Measurements from ENCODE around the gene CYTL1. TPM values are rescaled to one million over a fixed set of nuclear protein-coding genes. Genes with fewer than 3 reads are reported as not detected.

Gene CYTL1
- polyA plus RNA-seq, 2 of the 4 experiments (the other 2 are of a cell fraction) = not detected

- DNase-seq (ENCODE audit: low read depth in 1 of 2, low spot score in 1 of 2) (no peak), FAIRE-seq (no peak), ATAC-seq (no peak)
- TF ChIP-seq HOXA7 (CRISPR knock-in tag; IDR thresholded peaks at IDR 0.05) (no peak), HES2 (IDR thresholded peaks at IDR 0.05) (no peak), CHD4 (IDR thresholded peaks at IDR 0.05; ENCODE audit: borderline replicate concordance) (no peak), CHD2 (IDR thresholded peaks at IDR 0.05; ENCODE audit: low read length, partially characterized antibody) (no peak), HMGXB4 (CRISPR knock-in tag; IDR thresholded peaks at IDR 0.05; ENCODE audit: borderline replicate concordance) (no peak), KDM1A (IDR thresholded peaks at IDR 0.05; ENCODE audit: low read depth) (no peak), EP300 (IDR thresholded peaks at IDR 0.05) (no peak), RFX5 (IDR thresholded peaks at IDR 0.05) (no peak), SREBF2 (IDR thresholded peaks at IDR 0.05) (no peak), TFCP2L1 (CRISPR knock-in tag; IDR thresholded peaks at IDR 0.05) (no peak), RARB (CRISPR knock-in tag; IDR thresholded peaks at IDR 0.05) (no peak), RAD21 (conservative IDR thresholded peaks at IDR 0.05 in 1 of 2, IDR thresholded peaks at IDR 0.05 in 1 of 2) (no peak), E2F6 (IDR thresholded peaks at IDR 0.05; ENCODE audit: borderline replicate concordance, low read depth) (no peak), MAX (IDR thresholded peaks at IDR 0.05) (no peak), MYC (IDR thresholded peaks at IDR 0.05; ENCODE audit: borderline replicate concordance, low read length) (no peak), ELK1 (IDR thresholded peaks at IDR 0.05; ENCODE audit: low read depth, low read length) (no peak), ZC3H11A (IDR thresholded peaks at IDR 0.05) (no peak), PHF8 (IDR thresholded peaks at IDR 0.05; ENCODE audit: borderline replicate concordance, low read depth) (no peak)
- POLR2A ChIA-PET = no interaction called here
- H3K4me3 ChIP-seq = no peak overlapping the region
- H3K4me1 ChIP-seq = no peaks in the 10 kb centered on the region
- WGBS (ENCODE audit: missing lambda C conversion rate) = 88% methylated on average over 6 of the region's 12 CpGs
- CTCF ChIA-PET = interaction anchor here (1.2 kb wide), 1 partner anchor 841 kb away, joined by 3 read pairs; no protein-coding TSS in a partner anchor
- no peaks in the 10 kb centered on the region for H3K9me3 ChIP-seq
- no peak overlapping the region for H3K27ac ChIP-seq
- no peak overlapping the region for H3K4me2 ChIP-seq
These were observed 538 bp upstream of the CYTL1 start for GRCh38 chr4:5019796-5020195.

DNA sequence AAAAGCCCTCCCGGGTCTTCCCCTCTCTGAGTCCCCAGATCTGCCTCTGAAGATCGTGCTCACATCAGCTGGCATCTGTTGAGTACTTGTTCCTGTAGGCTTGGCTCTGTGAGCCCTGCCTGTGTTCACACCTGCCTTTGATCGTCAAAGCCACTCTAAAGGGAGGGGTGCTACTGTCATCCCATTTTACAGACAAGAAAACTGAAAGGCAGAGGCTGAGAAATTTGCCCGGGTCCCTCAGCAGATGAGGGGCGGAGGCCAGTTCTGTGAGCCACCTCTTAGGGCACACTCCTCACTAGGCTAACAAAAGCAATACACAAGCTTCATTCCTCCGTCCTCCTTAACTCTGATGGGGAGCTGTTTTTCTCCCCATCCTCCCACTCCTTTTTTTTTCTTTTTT is 655 bp downstream of the CYTL1 start:
- no peak for TF ChIP-seq CBX2 (IDR thresholded peaks at IDR 0.05; ENCODE audit: borderline replicate concordance, low read depth)
- no peak for TF ChIP-seq RAD21 (conservative IDR thresholded peaks at IDR 0.05 in 1 of 2, IDR thresholded peaks at IDR 0.05 in 1 of 2)
- Histone ChIP-seq H3K27ac (no peak overlapping the region), H3K4me1 (no peaks in the 10 kb centered on the region), H3K4me2 (no peak overlapping the region), H3K4me3 (no peak overlapping the region), H3K9me3 (no peaks in the 10 kb centered on the region)
- ATAC-seq (no peak), DNase-seq (ENCODE audit: low read depth in 1 of 2, low spot score in 1 of 2) (no peak), FAIRE-seq (no peak)
- ChIA-PET POLR2A (no interaction called here), CTCF (interaction anchor here (0.7 to 1.5 kb wide), 3 partner anchors 9 to 84 kb away, joined by 3 to 5 read pairs (median 5); no protein-coding TSS in a partner anchor)
- WGBS (ENCODE audit: missing lambda C conversion rate) = 50% methylated on average over 6 of the region's 6 CpGs

DNA sequence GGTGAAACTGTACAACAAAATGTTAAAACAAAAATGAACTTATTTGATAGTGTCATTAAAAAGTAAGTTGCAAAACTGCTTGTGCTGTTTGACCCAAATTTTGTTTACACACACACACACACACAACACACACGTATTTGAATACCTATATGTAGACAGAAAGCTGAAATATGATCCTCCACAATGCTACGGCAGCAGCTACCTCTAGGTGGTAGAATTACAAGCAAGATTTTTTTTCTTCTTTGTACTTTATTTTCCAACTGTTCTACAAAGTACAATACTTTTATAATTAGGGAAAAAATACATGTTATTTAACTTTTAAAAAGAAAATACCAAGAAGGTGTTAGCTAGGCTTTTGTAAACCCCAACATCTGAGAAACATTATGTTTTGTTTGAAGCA is 1.2 kb downstream of the CYTL1 start:
- FAIRE-seq (no peak), DNase-seq (ENCODE audit: low read depth in 1 of 2, low spot score in 1 of 2) (peak in 1 of 2 experiments; percentile 11), ATAC-seq (no peak)
- Histone ChIP-seq H3K9me3 (no peaks in the 10 kb centered on the region), H3K4me3 (no peak overlapping the region), H3K4me2 (no peak overlapping the region), H3K4me1 (no peaks in the 10 kb centered on the region), H3K27ac (no peak overlapping the region)
- WGBS (ENCODE audit: missing lambda C conversion rate) = 19% methylated on average over 2 of the region's 2 CpGs
- ChIA-PET POLR2A (no interaction called here), CTCF (interaction anchor here (0.7 to 1.5 kb wide), 4 partner anchors 10 to 84 kb away, joined by 3 to 7 read pairs (median 5); no protein-coding TSS in a partner anchor)
- TF ChIP-seq MAX (IDR thresholded peaks at IDR 0.05) = no peak
- no peak for TF ChIP-seq ELK1 (IDR thresholded peaks at IDR 0.05; ENCODE audit: low read depth, low read length)
- TF ChIP-seq ZFP36 (IDR thresholded peaks at IDR 0.05; ENCODE audit: borderline replicate concordance, partially characterized antibody) = no peak
- no peak for TF ChIP-seq MAFK (IDR thresholded peaks at IDR 0.05; ENCODE audit: partially characterized antibody)
- TF ChIP-seq KDM5A (IDR thresholded peaks at IDR 0.05) = no peak
- no peak for TF ChIP-seq TP53 (CRISPR knock-in tag; IDR thresholded peaks at IDR 0.05)
- TF ChIP-seq FOSL2 (IDR thresholded peaks at IDR 0.05) = no peak
- TF ChIP-seq FOSL2 (CRISPR knock-in tag; IDR thresholded peaks at IDR 0.05) = no peak
- no peak for TF ChIP-seq POLR2A (IDR thresholded peaks at IDR 0.05; ENCODE audit: low read length)
- TF ChIP-seq CBX2 (IDR thresholded peaks at IDR 0.05; ENCODE audit: borderline replicate concordance, low read depth) = no peak
